GM21381 (cell line): Measurements from ENCODE around the gene OR2S2.
"Not testable (repeated sequence)": the region's sequence is repeated elsewhere in the genome, so short reads cannot be mapped to it uniquely, and the experiment has no call there.

Experiments used
- ATAC-seq: cut with Tn5 transposase; IDR thresholded peaks from one replicate; pipeline ENCODE4 v1.9.1; 2021; ENCODE audit warnings: mild to moderate bottlenecking, moderate library complexity; ENCODE audit not compliant: unreplicated experiment

The OR2S2 gene, protein sequence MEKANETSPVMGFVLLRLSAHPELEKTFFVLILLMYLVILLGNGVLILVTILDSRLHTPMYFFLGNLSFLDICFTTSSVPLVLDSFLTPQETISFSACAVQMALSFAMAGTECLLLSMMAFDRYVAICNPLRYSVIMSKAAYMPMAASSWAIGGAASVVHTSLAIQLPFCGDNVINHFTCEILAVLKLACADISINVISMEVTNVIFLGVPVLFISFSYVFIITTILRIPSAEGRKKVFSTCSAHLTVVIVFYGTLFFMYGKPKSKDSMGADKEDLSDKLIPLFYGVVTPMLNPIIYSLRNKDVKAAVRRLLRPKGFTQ

DNA sequence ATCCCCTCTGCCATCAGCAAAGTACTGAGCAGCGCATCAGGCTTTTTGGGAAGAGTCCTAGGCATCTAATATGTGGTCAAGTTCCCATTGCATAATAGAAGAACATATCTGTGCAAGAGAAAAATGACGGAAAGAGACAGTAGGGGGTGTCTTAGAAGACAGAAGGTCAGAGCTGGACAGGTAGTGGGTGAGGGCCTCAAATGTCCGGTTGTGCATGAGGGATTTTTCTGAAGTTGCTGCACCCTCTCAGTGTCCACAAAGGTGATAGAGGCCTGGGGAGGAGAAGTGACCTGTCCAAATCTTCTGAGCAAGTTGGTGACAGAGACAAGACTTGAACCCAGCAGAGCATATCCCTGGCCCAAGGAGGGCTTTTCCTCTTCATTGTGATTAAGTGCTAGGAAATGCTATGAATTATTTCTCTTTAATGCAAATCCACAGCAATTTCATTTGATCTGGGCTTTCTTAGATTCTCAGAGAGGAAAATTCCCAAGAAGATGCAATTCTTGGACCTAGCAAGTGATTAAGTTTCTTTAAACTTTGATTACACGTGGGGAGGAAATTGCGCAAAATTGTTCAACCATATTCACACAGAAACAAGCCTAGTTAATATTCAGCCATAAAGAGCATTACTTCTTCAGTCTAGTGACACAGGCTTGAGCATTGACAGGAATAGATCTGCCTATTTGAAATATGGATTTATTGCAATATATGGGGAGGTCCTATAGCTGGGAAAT, at the start of gene OR2S2:
TSS of gene OR2S2 (minus strand) at position 51 of the 734 bp plus-strand sequence. CDS start 56 bp downstream, outside the sequence.
- no peak for ATAC-seq

DNA sequence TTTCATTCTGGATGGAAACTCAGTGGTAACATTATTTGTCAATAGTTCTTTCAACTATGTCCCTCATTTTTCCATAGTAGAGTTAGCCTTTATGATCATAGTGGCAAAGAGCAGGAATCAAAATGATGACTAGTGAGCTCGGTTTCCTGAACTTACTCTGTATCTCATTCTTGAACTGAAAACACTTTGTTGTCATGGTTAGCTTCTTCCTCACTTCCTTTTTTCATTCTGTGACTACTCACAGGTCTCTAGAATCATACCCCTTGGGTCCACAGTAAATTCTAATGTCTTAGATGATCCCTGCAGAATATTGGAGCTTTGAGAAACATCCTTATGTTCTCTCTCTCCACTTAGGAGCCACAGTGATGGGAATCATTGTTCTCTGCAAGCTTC, 49.4 kb upstream of the OR2S2 start:
- no peak for ATAC-seq

DNA sequence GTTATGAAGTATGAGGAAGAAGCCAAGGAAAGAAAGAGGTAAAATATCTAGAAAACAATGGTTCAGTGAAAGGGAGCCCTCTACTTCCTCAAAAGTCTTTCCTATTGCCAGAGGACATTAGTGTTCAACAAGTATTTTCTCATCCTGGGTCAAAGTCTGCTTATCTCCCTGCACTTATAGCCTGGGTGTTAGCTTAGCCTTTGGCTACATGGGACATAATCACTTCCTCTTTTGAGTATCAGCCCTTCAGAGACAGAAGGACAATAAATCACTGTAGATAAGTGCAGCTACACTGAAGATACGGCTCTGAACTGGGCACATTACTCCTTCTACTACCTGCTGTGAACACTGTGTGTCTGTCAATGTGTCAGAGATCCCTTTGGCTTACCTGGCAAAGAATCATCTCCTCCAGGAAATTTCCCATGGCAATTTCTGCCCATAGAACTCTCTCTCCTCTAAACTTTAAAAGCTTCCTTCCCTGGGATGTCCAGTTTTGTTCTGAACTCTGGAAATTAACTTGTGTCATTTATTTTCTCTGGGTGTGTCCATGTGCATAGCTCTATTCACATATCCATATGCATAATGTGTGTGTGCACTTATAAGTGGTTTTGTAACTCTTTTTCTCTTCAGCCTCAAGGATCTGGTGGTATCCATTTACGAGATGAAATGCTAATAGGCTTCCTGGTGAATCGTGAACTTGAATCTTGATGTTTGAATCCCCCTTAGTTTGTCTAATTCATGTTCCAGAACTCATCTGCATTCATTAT, 48.8 kb upstream of the OR2S2 start:
- no peak for ATAC-seq

DNA sequence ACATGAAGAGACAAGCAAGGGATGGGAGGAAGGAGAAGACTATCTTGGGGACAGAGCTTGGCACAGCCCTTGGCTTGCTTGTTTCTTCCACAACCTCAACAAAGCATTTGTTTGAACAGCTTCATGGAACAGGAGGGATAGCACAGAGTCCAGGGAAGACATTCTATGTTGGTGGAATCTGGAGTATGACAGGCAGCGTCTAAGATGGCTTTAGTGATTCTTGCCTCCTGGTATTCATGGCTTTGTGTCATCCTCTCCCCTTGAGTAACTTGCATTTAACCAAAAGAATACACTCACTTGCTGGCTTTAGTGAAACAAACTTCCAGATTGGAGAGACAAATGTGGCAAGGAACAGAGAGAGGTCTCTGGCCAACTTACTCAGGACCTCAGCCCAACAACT, 47.9 kb upstream of the OR2S2 start:
- ATAC-seq: no peak

DNA sequence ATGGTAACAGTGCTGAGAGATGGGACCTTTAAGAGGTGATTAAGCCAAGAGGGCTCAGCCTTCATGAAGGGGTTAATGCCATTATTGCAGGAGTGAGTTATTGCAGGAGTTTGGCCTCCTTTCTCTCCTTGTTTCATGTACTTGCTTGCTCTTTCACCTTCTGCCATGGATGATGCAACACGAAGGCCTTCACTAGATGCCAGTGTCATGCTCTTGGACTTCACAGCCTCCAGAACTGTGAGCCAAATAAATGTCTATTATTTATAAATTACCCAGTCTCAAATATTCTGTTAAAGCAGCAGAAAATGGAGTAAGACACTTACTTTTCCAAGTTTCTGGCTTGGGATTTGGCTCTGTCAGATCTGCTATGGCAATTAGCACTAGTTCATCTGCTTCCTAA, 40.4 kb upstream of the OR2S2 start:
- no peak for ATAC-seq

DNA sequence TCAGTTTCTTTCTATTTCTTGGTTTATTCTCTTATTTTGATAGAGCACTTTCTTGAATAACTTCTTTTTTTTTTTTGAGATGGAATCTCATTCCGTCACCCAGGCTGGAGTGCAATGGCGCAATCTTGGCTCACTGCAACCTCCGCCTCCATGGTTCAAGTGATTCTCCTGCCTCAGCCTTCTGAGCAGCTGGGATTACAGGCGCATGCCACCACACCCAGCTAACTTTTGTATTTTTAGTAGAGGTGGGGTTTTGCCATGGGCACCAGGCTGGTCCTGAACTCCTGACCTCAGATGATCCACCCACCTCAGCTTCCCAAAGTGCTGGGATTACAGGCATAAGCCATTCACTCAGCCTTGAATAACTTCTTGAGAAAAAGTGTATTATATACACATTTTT, 39.1 kb upstream of the OR2S2 start:
- not testable (repeated sequence) for ATAC-seq

DNA sequence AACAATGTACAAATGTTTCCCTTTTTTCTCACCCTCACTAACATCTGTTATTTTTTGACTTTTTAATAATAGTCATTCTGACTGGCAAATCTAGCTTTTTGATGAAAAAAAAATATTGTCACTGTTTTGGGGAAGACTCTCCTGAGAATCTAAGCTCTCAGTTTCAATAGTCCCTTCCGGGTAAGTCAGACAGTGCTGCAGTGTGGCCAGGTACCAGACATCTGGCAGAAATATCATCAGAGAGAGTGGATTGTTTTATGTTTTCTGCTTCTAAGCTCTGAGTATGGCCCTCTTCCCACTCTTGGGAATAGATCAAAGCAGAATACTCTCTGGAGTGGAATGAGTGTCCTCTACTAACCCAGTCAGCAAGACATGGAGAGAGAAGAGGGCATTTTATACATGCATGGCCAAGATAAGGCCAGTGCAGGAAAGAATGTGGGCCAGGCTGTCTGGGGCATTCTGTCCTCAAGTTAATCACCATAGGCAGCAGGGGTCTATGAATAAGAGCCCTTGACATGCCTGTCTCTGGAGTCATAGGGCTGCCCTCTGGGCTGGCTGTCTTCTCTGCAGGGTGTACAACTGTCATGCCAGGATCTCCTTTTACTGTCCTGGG, 38.5 kb upstream of the OR2S2 start:
- no peak for ATAC-seq

DNA sequence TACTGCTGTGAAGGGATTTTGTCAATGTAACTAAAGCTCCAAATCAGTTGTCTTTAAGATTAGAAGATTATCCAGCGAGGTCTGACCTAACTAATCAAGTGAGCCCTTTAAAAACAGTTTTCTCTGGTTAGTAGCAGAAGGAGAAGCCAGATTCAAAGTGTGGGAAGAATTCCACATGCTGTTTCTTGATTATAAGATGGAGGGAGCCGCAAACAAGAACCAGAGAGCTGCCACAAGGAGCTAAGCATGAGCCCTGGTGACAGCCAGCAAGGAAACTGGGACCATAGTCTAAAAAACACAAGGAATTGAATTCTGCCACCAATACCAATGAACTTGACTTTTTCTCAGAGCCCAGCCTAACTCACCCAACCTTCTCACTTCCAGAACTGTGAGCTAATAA, 37.0 kb upstream of the OR2S2 start:
- no peak for ATAC-seq

DNA sequence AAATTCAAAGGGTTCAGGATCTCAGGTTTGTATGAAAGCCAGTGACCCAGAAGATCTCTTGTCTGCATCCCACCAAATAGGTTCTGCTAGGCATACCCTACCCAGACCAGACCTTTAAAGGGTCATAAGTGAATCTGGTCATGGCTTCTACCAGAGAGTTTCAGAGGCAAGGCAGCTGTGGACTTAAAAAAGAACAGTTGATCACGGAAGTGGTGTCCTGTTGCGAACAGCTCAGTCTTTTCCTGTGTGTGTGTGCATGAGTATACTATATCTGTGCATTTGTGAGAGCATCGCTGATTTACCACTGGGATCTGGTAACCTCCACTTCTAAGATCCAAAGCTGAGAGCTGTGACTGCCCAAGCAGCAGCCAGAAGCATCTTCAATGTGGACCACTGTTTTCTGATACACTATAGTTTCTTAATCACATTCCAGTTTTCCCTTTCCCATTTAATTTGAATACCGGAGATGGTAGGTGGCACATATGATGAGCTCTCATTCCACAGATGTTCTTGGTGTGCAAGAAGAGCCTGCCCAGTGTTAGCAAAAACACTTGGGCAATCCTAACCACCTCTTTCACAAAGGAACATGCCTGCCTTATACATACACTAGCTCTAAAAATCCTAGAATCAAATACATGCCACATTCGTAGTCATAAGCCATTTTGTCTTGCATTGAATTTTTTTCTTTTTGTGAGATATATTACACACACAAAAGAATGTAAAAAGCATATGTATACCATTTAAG, 36.2 kb upstream of the OR2S2 start:
- no peak for ATAC-seq

DNA sequence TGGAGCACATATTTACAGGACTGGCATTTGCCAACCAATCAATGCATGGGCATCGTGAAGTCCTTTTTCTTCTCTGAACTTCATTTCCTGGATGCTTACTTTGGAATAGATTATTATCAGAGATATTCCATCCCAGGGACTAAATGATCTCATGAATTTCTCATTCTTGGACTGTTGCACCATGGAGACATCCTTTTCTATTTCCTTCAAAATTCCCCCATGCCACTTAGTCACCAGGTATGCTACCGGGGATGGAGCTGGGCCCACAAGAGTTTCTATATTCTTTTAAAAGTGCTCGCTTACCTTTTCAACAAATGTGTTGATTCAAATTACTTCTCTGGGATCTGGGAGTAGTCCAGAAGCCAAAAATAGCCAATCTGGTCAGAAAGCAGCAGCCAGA, 35.2 kb upstream of the OR2S2 start:
- ATAC-seq: not testable (repeated sequence)

DNA sequence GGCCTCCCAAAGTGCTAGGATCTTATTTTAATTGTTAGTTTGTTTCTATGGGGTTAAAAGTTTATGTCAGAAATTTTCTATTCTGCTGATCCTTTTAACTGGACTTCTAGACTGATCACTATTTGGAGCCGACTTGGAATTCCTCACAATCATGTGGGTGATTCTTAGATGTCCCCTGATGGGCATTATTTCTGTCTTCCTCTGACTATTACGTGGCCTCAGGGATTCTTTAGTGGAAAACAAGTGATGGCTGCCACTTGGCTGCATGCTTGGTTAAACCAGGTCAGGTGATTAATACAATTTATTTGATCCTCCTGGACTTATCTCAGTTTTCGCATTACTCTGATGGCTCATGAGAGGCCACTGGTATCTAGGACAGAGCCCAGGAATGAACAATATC, 32.2 kb upstream of the OR2S2 start:
- no peak for ATAC-seq

DNA sequence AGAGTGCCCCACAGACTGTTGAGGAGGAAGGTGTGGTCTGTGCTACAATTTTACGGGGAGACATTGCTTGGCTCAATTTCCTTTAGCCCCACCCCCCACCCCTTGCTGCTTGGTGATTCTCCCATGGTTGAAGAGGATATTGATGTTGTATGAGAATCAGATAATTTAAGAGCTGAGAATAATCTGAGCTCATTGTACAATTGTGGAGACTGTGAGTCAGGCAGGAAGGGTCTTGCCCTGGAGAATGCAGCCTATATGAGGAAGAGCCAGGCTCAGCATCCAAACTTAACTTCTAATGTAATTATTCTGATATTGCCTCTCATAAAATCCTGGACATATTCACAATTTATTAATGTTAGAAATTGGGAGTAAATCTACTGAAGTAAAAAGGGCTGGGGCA, 26.1 kb upstream of the OR2S2 start:
- no peak for ATAC-seq

DNA sequence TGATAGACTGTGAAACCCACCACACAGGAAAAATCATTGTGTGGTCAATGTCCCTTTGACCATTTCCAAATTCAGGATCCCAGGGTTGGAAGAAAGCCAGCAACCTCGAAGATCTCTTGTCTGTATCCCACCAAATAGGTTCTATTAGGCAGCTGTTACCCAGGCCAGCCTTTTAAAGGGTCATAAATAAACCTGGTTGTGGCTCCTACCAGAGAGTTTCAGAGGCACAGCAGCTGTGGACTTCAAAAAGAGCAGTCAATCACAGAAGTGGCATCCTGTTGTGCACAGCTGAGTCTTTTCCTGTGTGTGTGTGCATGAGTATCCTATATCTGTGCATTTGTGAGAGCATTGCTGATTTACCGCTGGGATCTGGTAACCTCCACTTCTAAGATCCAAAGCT, 23.7 kb upstream of the OR2S2 start:
- no peak for ATAC-seq

DNA sequence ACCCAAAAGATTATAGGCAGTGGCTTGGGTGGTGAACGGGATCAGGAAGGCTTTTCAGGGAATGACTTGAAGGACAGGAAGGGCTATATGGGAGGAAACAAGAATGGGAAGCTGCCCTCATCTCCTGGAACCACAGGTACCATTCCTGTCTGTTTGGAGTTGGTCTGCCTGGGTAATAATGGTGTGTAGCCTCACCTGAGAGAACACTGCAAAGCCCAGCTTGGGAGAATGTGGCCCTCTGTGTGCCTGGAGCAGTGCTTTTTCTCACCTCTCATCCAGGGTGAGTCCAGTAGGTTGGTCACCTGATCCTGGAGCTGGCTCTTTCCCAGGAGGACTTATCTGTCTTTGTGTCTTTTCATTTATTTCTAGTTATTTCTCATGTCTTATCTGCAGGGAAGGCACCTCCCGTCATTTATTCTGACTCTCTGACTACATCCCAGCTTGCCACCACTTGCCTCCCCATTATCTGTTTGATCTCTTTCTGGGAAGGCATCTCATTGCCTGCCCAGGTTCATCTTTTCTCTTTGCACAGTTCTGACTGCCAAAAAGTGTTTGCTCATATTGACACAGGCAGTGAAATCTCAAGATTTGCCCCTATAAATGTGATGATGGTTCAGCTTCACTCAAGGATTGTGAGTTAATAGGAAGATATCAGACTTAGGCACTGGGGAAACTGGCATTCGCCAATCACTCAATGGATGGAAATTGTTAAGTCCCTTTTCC, 22.5 kb upstream of the OR2S2 start:
- ATAC-seq: no peak

DNA sequence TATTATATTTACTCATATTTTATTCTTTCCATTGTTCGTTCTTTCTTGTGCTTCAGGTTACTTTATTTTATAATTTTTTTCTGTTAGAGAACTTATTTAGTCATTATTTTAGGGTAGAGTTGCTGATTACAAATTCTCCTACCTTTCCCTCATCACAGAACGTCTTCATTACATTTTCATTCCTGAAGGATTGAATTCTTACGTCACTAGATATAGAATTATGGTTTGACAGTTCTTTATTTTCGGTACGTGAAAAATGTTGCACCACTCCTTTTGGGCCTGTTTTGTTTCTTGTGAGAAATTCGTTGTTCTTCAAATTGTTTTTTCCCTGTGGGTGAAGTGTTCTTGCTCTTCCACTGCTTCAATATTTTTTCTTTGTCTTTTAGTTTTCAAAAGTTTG, 20.8 kb upstream of the OR2S2 start:
- no peak for ATAC-seq

DNA sequence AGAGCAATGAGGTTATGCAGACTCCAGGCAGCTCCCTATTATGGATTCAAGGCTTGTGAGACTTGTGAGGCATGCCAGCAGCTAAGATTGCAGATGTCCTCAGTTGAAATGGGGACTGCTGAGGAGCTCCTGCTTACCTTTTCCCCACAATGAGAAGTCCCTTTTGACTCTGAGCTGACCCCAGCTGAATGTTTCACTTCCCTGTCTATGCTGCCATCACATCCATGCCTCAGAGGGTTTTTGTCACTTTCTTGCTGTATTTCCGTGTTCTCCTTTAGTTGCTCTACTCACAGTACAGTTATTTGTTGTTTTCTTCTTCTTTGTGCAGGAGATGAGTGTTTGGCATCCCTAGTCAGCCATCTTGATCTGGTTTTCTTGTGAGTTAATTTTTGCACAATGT, 18.8 kb upstream of the OR2S2 start:
- no peak for ATAC-seq

DNA sequence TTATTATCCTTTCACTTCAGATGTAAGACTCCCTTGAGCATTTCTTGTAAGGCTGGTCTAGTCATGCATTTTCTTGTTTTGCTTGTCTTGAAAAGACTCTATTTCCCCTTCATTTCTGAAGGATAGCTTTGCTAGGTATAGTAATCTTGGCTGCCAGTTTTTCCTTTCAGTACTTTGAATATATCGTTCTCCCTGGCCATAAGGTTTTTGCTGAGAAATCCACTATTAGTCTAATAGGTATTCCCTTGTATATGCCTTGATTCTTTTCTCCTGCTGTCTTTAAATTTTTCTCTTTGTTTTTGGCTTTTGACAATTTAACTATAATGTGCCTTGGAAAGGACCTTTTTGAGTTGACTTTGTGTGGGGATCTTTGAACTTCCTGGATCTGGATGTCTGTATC, 16.8 kb upstream of the OR2S2 start:
- ATAC-seq: no peak

DNA sequence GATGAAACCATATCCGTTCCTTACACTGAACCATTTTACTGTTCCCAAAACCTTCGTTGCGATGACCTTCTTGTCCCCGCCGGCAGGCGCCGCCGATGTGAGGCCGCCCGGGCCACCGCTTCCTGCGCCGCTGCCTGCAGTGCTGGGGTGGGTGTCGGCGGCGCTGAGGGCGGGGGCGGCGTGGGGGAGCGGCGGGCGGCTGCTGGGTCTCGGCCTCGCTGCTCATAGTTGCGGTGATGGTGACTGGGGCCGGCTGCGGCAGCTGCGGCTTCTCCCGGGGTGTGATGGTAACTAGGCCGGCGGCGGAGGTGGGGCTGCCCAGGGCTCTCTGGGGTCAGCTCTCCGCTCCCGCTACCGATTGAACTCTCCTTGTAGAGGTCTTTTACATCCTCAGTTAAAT, 14.1 kb upstream of the OR2S2 start:
- ATAC-seq: no peak

DNA sequence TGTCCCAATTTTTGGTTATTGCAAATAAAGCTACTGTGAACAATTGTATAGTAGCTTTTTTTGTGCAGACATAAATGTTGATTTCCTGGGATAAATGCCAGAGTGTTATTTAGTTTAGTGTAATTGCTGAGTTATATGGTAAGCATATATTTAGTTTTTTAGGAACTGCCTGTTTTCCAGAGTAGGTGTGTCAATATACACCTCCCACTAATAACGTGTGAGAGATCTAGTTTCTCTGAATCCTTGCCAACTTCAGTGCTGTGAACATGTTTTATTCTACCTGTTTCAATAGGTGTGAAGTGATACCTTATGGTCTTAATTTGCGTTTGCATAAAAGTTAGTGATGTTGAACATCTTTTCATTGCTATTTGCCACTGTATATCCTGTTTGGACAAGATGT, 9.1 kb upstream of the OR2S2 start:
- no peak for ATAC-seq

DNA sequence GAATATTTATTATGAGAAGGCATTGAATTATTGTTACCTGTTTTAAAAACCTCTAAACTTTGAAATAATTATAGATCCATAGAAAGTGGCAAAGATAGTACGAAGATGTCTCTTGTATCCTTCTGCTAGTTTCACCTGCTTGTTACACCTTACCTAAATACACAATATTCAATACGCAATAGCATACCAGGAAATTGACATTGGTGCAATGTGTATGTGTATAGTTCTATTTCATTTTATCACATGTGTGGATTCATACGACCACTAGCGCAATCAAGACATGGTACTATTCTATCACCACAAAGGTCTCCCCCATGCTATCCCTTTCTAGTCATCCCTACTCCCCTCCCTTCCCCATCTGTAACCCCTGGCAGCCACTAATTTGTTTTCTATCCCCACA, 8.5 kb upstream of the OR2S2 start:
- ATAC-seq: no peak
